ENCODE results near the gene SLAMF6.

SLAMF6 gene

DNA sequence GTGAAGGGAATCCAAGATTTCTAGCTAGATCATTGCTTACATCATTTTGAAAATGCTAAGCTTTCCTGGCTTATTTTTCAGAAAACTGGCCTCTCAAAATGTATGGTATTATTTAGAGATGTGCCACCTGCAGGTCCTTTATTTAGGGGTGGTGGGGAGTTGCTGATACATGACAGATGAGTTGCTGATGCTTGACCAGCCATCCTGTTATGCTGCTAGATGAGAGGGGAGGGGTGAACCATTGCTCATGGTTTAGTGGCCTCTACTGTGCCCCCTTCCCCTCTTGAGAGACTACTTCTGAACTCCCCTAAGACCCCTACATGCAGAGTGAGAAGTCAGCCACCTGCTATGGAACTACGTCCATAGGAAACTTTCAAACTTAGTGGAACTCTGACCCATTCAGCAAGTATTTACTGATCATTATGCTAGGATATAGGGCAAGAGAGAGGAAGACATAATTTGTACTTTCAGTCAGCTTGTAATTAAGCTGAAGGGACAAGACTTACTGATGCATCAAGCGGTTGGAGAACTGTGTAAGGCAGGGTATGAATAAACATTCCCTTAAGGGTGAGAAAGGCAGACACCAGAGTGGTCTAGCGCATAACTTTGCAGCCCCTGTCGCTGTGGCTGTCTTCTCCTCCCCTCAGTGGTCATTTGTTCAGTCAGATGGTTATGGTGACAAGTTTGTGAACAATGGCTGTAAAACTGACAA is 34.6 kb downstream of the SLAMF6 start:
- Histone ChIP-seq H2AFZ (ENCODE audit: low read length) (no peak overlapping the region), H2BK15ac (ENCODE audit: low read length) (no peak overlapping the region), H3K27ac (replicated peaks; ENCODE audit: low read length) (no peak overlapping the region), H3K4me3 (ENCODE audit: low read length in 2 of 2) (no peak overlapping the region), H4K91ac (ENCODE audit: low read depth, low read length, poor library complexity) (no peak overlapping the region), H3K23ac (ENCODE audit: low read depth, low read length, poor library complexity) (no peak overlapping the region), H3K14ac (ENCODE audit: low read length) (no peak overlapping the region), H2BK5ac (ENCODE audit: low read length) (no peak overlapping the region), H3K18ac (ENCODE audit: low read length) (no peak overlapping the region), H3K4ac (ENCODE audit: low read length) (no peak overlapping the region), H2BK12ac (ENCODE audit: low read length) (no peak overlapping the region), H3K36me3 (replicated peaks in 1 of 2; ENCODE audit: control insufficient read depth in 2 of 2, insufficient read depth in 2 of 2, low read length in 2 of 2) (no peaks in the 10 kb centered on the region), H3K9me3 (replicated peaks in 1 of 2; ENCODE audit: control insufficient read depth in 2 of 2, insufficient read depth in 1 of 2, low read depth in 1 of 2, low read length in 2 of 2) (no peaks in the 10 kb centered on the region), H3K27me3 (ENCODE audit: control insufficient read depth in 3 of 3, insufficient read depth in 3 of 3, low read depth in 1 of 3, low read length in 3 of 3) (no peaks in the 10 kb centered on the region), H4K8ac (ENCODE audit: low read depth, low read length) (no peak overlapping the region), H3K4me2 (ENCODE audit: insufficient read depth, low read length, poor library complexity, severe bottlenecking) (no peak overlapping the region), H2AK5ac (ENCODE audit: low read depth, low read length) (no peak overlapping the region), H3K4me1 (ENCODE audit: control insufficient read depth in 2 of 2, insufficient read depth in 1 of 2, low read depth in 1 of 2, low read length in 2 of 2) (peaks cover 0 to 3% of the 10 kb centered on the region in 2 donors), H3K9ac (ENCODE audit: low read depth, low read length, poor library complexity) (no peak overlapping the region), H2BK120ac (ENCODE audit: low read depth, low read length) (no peak overlapping the region), H3K79me1 (ENCODE audit: low read depth, low read length) (no peaks in the 10 kb centered on the region)
- no CpG with 5 or more reads among the region's 4 CpGs for WGBS, 2 donors (ENCODE audit: extremely low coverage in 2 of 2, insufficient read length in 2 of 2, insufficient replicate concordance in 1 of 2)
- no peak for DNase-seq (ENCODE audit: low spot score)

GRCh38 chr1:160486453-160486852 is 36.6 kb downstream of the SLAMF6 start:
- H3K14ac ChIP-seq (ENCODE audit: low read length), result no peak overlapping the region
- H2AFZ ChIP-seq (ENCODE audit: low read length), result peak overlapping the region; percentile 9
- H3K4ac ChIP-seq (ENCODE audit: low read length), result no peak overlapping the region
- no peak overlapping the region for H3K18ac ChIP-seq (ENCODE audit: low read length)
- no peaks in the 10 kb centered on the region for H3K27me3 ChIP-seq (ENCODE audit: control insufficient read depth in 3 of 3, insufficient read depth in 3 of 3, low read depth in 1 of 3, low read length in 3 of 3)
- H4K91ac ChIP-seq (ENCODE audit: low read depth, low read length, poor library complexity), result no peak overlapping the region
- H3K9me3 ChIP-seq (replicated peaks in 1 of 2; ENCODE audit: control insufficient read depth in 2 of 2, insufficient read depth in 1 of 2, low read depth in 1 of 2, low read length in 2 of 2), result no peaks in the 10 kb centered on the region
- no peak overlapping the region for H3K27ac ChIP-seq (replicated peaks; ENCODE audit: low read length)
- no peak overlapping the region for H3K4me2 ChIP-seq (ENCODE audit: insufficient read depth, low read length, poor library complexity, severe bottlenecking)
- H2AK5ac ChIP-seq (ENCODE audit: low read depth, low read length), result no peak overlapping the region
- H4K8ac ChIP-seq (ENCODE audit: low read depth, low read length), result no peak overlapping the region
- no peak overlapping the region for H2BK5ac ChIP-seq (ENCODE audit: low read length)
- peaks cover 0 to 3% of the 10 kb centered on the region in 2 donors for H3K4me1 ChIP-seq (ENCODE audit: control insufficient read depth in 2 of 2, insufficient read depth in 1 of 2, low read depth in 1 of 2, low read length in 2 of 2)
- WGBS, 2 donors (ENCODE audit: extremely low coverage in 2 of 2, insufficient read length in 2 of 2, insufficient replicate concordance in 1 of 2), result no CpG with 5 or more reads among the region's 4 CpGs
- H3K23ac ChIP-seq (ENCODE audit: low read depth, low read length, poor library complexity), result no peak overlapping the region
- H2BK120ac ChIP-seq (ENCODE audit: low read depth, low read length), result no peak overlapping the region
- DNase-seq (ENCODE audit: low spot score), result no peak
- H3K9ac ChIP-seq (ENCODE audit: low read depth, low read length, poor library complexity), result no peak overlapping the region
- no peak overlapping the region for H2BK12ac ChIP-seq (ENCODE audit: low read length)
- no peak overlapping the region for H3K4me3 ChIP-seq (ENCODE audit: low read length in 2 of 2)
- H3K36me3 ChIP-seq (replicated peaks in 1 of 2; ENCODE audit: control insufficient read depth in 2 of 2, insufficient read depth in 2 of 2, low read length in 2 of 2), result no peaks in the 10 kb centered on the region
- no peak overlapping the region for H2BK15ac ChIP-seq (ENCODE audit: low read length)
- H3K79me1 ChIP-seq (ENCODE audit: low read depth, low read length), result no peaks in the 10 kb centered on the region

- no peak overlapping the region for H3K23ac ChIP-seq (ENCODE audit: low read depth, low read length, poor library complexity)
- no peak overlapping the region for H2BK12ac ChIP-seq (ENCODE audit: low read length)
- H4K8ac ChIP-seq (ENCODE audit: low read depth, low read length), result no peak overlapping the region
- no peaks in the 10 kb centered on the region for H3K9me3 ChIP-seq (replicated peaks in 1 of 2; ENCODE audit: control insufficient read depth in 2 of 2, insufficient read depth in 1 of 2, low read depth in 1 of 2, low read length in 2 of 2)
- H3K27ac ChIP-seq (replicated peaks; ENCODE audit: low read length), result no peak overlapping the region
- H2BK120ac ChIP-seq (ENCODE audit: low read depth, low read length), result no peak overlapping the region
- no peak overlapping the region for H3K14ac ChIP-seq (ENCODE audit: low read length)
- H3K36me3 ChIP-seq (replicated peaks in 1 of 2; ENCODE audit: control insufficient read depth in 2 of 2, insufficient read depth in 2 of 2, low read length in 2 of 2), result no peaks in the 10 kb centered on the region
- no peak overlapping the region for H3K9ac ChIP-seq (ENCODE audit: low read depth, low read length, poor library complexity)
- no peak overlapping the region for H4K91ac ChIP-seq (ENCODE audit: low read depth, low read length, poor library complexity)
- H3K4me3 ChIP-seq (ENCODE audit: low read length in 2 of 2), result no peak overlapping the region
- H3K27me3 ChIP-seq (ENCODE audit: control insufficient read depth in 3 of 3, insufficient read depth in 3 of 3, low read depth in 1 of 3, low read length in 3 of 3), result no peaks in the 10 kb centered on the region
- WGBS, 2 donors (ENCODE audit: extremely low coverage in 2 of 2, insufficient read length in 2 of 2, insufficient replicate concordance in 1 of 2), result 100% methylated on average over 1 of the region's 2 CpGs; no CpG with 5 or more reads in 1 of the 2 donors
- H3K79me1 ChIP-seq (ENCODE audit: low read depth, low read length), result no peaks in the 10 kb centered on the region
- H2AK5ac ChIP-seq (ENCODE audit: low read depth, low read length), result no peak overlapping the region
- no peak overlapping the region for H3K4me2 ChIP-seq (ENCODE audit: insufficient read depth, low read length, poor library complexity, severe bottlenecking)
- peaks cover 0 to 3% of the 10 kb centered on the region in 2 donors for H3K4me1 ChIP-seq (ENCODE audit: control insufficient read depth in 2 of 2, insufficient read depth in 1 of 2, low read depth in 1 of 2, low read length in 2 of 2)
- H2BK15ac ChIP-seq (ENCODE audit: low read length), result no peak overlapping the region
- no peak overlapping the region for H3K4ac ChIP-seq (ENCODE audit: low read length)
- no peak overlapping the region for H3K18ac ChIP-seq (ENCODE audit: low read length)
- no peak for DNase-seq (ENCODE audit: low spot score)
- no peak overlapping the region for H2AFZ ChIP-seq (ENCODE audit: low read length)
- no peak overlapping the region for H2BK5ac ChIP-seq (ENCODE audit: low read length)
These were observed 39.4 kb downstream of the SLAMF6 start for GRCh38 chr1:160483505-160484185.

GRCh38 chr1:160481979-160482596 is 41.0 kb downstream of the SLAMF6 start:
- Histone ChIP-seq H3K4me3 (ENCODE audit: low read length in 2 of 2) (no peak overlapping the region), H3K18ac (ENCODE audit: low read length) (no peak overlapping the region), H3K27me3 (ENCODE audit: control insufficient read depth in 3 of 3, insufficient read depth in 3 of 3, low read depth in 1 of 3, low read length in 3 of 3) (no peaks in the 10 kb centered on the region), H2AFZ (ENCODE audit: low read length) (no peak overlapping the region), H2BK15ac (ENCODE audit: low read length) (no peak overlapping the region), H3K4me1 (ENCODE audit: control insufficient read depth in 2 of 2, insufficient read depth in 1 of 2, low read depth in 1 of 2, low read length in 2 of 2) (peaks cover 0 to 3% of the 10 kb centered on the region in 2 donors), H2BK5ac (ENCODE audit: low read length) (no peak overlapping the region), H2AK5ac (ENCODE audit: low read depth, low read length) (no peak overlapping the region), H3K36me3 (replicated peaks in 1 of 2; ENCODE audit: control insufficient read depth in 2 of 2, insufficient read depth in 2 of 2, low read length in 2 of 2) (no peaks in the 10 kb centered on the region), H4K8ac (ENCODE audit: low read depth, low read length) (no peak overlapping the region), H3K4me2 (ENCODE audit: insufficient read depth, low read length, poor library complexity, severe bottlenecking) (no peak overlapping the region), H4K91ac (ENCODE audit: low read depth, low read length, poor library complexity) (no peak overlapping the region), H3K4ac (ENCODE audit: low read length) (no peak overlapping the region), H3K79me1 (ENCODE audit: low read depth, low read length) (no peaks in the 10 kb centered on the region), H3K9me3 (replicated peaks in 1 of 2; ENCODE audit: control insufficient read depth in 2 of 2, insufficient read depth in 1 of 2, low read depth in 1 of 2, low read length in 2 of 2) (no peaks in the 10 kb centered on the region), H3K27ac (replicated peaks; ENCODE audit: low read length) (no peak overlapping the region), H2BK120ac (ENCODE audit: low read depth, low read length) (no peak overlapping the region), H3K14ac (ENCODE audit: low read length) (no peak overlapping the region), H2BK12ac (ENCODE audit: low read length) (no peak overlapping the region), H3K9ac (ENCODE audit: low read depth, low read length, poor library complexity) (no peak overlapping the region), H3K23ac (ENCODE audit: low read depth, low read length, poor library complexity) (no peak overlapping the region)
- no CpG with 5 or more reads among the region's 1 CpG for WGBS, 2 donors (ENCODE audit: extremely low coverage in 2 of 2, insufficient read length in 2 of 2, insufficient replicate concordance in 1 of 2)
- no peak for DNase-seq (ENCODE audit: low spot score)

Data from neuronal stem cell (in vitro differentiated cells).